ENCODE measurements around the gene LAMC1. TPM values are rescaled to one million over a fixed set of nuclear protein-coding genes. Genes with fewer than 3 reads are reported as not detected.
"Not testable (repeated sequence)": the region's sequence is repeated elsewhere in the genome, so short reads cannot be mapped to it uniquely, and the experiment has no call there.

LAMC1 gene
- total RNA-seq, 2 experiments from 2014 or later: not detected

DNA sequence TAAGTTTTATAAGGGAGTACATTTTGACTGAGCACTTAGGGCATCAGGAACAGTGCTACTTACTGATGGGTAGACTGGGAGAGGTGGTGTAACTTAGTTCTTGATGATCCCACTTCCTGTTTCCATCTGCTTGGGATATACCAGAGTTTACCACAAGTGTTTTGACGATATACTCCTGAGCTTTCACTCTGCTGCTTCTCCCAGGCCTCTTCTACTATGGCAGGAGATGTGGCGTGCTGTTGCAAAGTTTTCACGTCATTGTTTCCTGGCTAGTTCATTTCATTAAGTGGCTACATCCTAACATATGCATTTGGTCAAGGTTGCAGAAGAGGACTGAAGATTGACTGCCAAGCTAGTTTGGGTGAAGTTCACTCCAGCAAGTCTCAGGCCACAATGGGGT, 121.5 kb downstream of the LAMC1 start:
- Mint-ChIP-seq H3K4me3 (no peak overlapping the region), H3K27me3 (peaks cover 16% of the 10 kb centered on the region), H3K4me1 (no peaks in the 10 kb centered on the region), H3K36me3 (ENCODE audit: low read depth) (no peaks in the 10 kb centered on the region), H3K9me3 (no peaks in the 10 kb centered on the region), H3K27ac (no peak overlapping the region)
- DNase-seq: no peak
- POLR2A ChIA-PET: no interaction called here
- CTCF ChIA-PET: interaction anchor here (1.0 kb wide), 1 partner anchor 45 kb away, joined by 3 read pairs; no protein-coding TSS in a partner anchor

DNA sequence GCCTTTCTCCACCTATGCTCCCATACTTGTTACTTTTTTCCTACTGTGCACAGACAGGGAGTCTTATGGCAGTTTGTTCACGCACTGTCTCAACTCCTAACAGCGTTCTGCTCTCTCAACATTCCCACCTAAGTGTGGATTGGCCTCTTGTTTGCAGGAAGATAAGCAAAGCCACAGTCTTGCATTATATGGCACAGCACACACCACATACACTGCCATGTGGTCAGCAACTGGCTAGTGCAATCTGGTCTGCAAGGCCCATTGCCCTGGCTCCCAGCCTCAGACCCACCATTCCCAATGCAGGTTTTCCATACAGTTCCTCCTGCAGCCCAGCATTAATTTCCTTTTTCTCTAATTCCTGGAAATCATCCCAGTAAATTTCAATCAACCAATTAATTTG, 124.5 kb downstream of the LAMC1 start:
- Mint-ChIP-seq H3K4me1 (no peaks in the 10 kb centered on the region), H3K27me3 (peaks cover 13% of the 10 kb centered on the region), H3K36me3 (ENCODE audit: low read depth) (no peaks in the 10 kb centered on the region), H3K4me3 (no peak overlapping the region), H3K27ac (no peak overlapping the region), H3K9me3 (no peaks in the 10 kb centered on the region)
- no peak for DNase-seq
- POLR2A ChIA-PET: no interaction called here
- CTCF ChIA-PET: no interaction called here

DNA sequence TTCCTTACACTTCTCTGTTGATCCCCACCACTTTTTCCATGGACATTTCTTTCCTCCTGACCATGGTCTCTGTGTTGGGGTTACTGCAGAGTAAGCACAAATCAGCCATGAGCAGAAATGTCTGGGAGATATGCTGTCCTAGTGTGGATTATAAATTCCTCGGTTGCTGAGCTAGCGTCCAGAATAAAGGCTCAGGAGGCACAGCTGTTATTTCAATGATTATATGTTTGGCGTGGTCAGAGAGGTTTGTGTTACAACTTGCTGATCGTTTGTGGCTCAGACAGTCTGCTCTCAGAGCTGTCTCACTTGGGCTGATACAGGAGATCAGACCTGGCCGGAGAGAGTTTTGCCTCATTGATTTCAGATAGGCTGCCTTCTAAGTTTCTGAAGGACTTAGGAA, 125.4 kb downstream of the LAMC1 start:
- DNase-seq: no peak
- POLR2A ChIA-PET: no interaction called here
- Mint-ChIP-seq H3K4me3 (no peak overlapping the region), H3K27me3 (peaks cover 10% of the 10 kb centered on the region), H3K27ac (no peak overlapping the region), H3K9me3 (no peaks in the 10 kb centered on the region), H3K4me1 (no peaks in the 10 kb centered on the region), H3K36me3 (ENCODE audit: low read depth) (no peaks in the 10 kb centered on the region)
- CTCF ChIA-PET: interaction anchor here (0.7 kb wide), 1 partner anchor 59 kb away, joined by 4 read pairs; no protein-coding TSS in a partner anchor

DNA sequence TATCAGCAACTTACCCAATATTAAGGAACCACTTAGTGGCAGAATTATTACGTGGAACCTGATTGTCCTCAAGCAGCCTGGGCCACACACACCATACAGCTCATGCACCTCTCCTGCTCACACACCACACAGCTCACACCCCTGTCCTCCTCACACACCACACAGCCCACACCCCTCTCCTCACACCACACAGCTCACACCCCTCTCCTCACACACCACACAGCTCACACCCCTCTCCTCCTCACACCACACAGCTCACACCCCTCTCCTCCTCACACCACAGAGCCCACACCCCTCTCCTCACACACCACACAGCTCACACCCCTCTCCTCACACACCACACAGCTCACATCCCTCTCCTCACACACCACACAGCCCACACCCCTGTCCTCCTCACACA, 126.1 kb downstream of the LAMC1 start:
- ChIA-PET POLR2A (no interaction called here), CTCF (interaction anchor here (0.7 kb wide), 1 partner anchor 59 kb away, joined by 4 read pairs; no protein-coding TSS in a partner anchor)
- Mint-ChIP-seq H3K36me3 (ENCODE audit: low read depth) (no peaks in the 10 kb centered on the region), H3K4me3 (no peak overlapping the region), H3K4me1 (no peaks in the 10 kb centered on the region), H3K27me3 (peaks cover 9% of the 10 kb centered on the region), H3K27ac (no peak overlapping the region), H3K9me3 (no peaks in the 10 kb centered on the region)
- DNase-seq: no peak

DNA sequence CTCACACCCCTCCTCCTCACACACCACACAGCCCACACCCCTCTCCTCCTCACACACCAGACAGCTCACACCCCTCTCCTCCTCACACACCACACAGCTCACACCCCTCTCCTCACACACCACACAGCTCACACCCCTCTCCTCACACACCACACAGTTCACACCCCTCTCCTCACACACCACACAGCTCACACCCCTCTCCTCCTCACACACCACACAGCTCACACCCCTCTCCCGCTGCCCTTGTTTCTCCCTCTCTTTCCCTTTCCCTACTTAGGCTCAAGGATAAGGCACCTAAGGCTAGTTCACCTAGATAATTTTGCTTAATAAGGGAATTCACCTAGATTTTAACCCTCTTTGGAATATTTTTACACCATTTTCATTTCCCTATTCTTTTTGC, 126.8 kb downstream of the LAMC1 start:
- CTCF ChIA-PET; H3K27me3 Mint-ChIP-seq; H3K36me3 Mint-ChIP-seq (ENCODE audit: low read depth); H3K27ac Mint-ChIP-seq; H3K4me1 Mint-ChIP-seq; H3K9me3 Mint-ChIP-seq; H3K4me3 Mint-ChIP-seq; POLR2A ChIA-PET; DNase-seq: not testable (repeated sequence)

DNA sequence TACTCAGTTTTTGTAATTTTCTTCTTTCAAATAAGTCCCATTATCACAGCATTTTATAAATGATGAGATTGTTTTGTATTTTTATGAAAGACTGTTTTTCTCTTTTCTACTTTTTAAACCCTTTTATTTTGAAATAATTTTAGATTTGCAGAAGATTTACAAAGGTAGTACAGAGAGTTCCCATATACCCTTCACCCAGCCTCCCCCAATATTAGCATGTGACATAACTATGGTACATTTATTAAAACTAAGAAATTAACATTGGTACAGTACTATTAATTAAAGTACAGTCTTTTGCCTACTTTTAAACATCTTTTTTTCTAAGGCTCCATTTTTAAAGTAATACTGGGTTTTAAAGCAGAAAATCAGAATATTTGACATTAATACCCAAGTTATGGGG, 127.2 kb downstream of the LAMC1 start:
- H3K36me3 Mint-ChIP-seq (ENCODE audit: low read depth): no peaks in the 10 kb centered on the region
- no peak for DNase-seq
- no peaks in the 10 kb centered on the region for H3K4me1 Mint-ChIP-seq
- H3K4me3 Mint-ChIP-seq: no peak overlapping the region
- ChIA-PET POLR2A (no interaction called here), CTCF (no interaction called here)
- no peak overlapping the region for H3K27ac Mint-ChIP-seq
- no peaks in the 10 kb centered on the region for H3K9me3 Mint-ChIP-seq
- peaks cover 4% of the 10 kb centered on the region for H3K27me3 Mint-ChIP-seq

DNA sequence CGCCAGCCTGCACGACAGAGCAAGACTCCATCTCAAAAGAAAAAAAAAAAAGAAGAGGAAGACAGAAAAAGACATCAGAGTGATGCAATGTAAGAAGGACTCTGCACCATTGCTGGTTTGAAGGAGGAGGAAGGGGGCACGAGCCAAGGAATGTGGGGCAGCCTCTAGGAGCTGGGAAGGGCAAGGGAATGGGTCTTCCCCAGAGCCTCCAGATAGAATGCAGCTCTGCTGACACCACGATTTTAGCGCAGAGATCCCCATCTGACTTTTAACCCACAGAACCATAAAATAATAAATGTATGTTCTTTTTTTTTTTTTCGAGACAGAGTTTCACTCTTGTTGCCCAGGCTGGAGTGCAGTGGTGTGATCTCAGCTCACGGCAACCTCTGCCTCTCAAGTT, 129.0 kb downstream of the LAMC1 start:
- no peak overlapping the region for H3K27ac Mint-ChIP-seq
- DNase-seq: no peak
- H3K4me3 Mint-ChIP-seq: no peak overlapping the region
- ChIA-PET POLR2A (no interaction called here), CTCF (no interaction called here)
- H3K36me3 Mint-ChIP-seq (ENCODE audit: low read depth): no peaks in the 10 kb centered on the region
- peaks cover 4% of the 10 kb centered on the region for H3K27me3 Mint-ChIP-seq
- no peaks in the 10 kb centered on the region for H3K4me1 Mint-ChIP-seq
- H3K9me3 Mint-ChIP-seq: no peaks in the 10 kb centered on the region

DNA sequence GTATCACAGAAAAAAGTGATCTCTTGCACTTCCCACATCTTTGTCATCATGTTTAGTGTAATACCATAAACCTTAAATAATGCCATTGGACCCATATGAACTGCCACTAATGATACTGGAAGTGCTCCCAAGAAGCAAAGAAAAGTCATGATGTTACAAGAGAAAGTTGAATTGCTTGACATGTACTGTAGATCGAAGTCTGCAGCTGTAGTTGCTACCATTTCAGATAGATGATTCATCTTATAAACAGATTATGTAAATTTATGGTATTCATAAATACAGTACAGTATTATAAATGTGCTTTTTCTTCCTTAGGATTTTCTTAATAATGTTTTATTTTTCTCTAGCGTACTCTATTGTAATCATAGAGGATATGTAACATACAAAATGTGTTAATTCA, 132.7 kb downstream of the LAMC1 start:
- no peak overlapping the region for H3K4me3 Mint-ChIP-seq
- H3K27ac Mint-ChIP-seq: no peak overlapping the region
- no peaks in the 10 kb centered on the region for H3K4me1 Mint-ChIP-seq
- CTCF ChIA-PET: no interaction called here
- POLR2A ChIA-PET: no interaction called here
- H3K9me3 Mint-ChIP-seq: no peaks in the 10 kb centered on the region
- H3K27me3 Mint-ChIP-seq: peaks cover 4% of the 10 kb centered on the region
- H3K36me3 Mint-ChIP-seq (ENCODE audit: low read depth): no peaks in the 10 kb centered on the region
- no peak for DNase-seq

DNA sequence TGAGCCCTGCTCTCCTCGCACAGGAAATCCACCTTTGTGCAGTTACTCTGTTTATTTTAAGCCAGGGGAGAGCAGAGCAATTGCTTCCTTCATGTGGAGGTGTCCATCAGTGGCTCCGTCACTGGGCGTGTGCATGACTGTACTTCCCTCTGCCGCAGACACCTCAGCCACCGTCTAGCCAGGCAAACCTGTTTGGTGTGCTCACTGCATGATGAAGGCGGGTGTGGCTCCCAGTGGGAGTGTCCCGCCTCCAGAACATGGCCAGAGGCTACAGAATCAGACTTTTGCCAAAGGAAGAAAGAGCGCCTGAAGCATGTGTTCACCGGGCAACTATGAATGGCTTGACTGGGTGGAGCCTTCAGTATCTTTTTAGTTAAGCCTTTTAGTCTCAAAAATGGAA, 136.7 kb downstream of the LAMC1 start:
- DNase-seq: no peak
- no peaks in the 10 kb centered on the region for H3K36me3 Mint-ChIP-seq (ENCODE audit: low read depth)
- H3K27me3 Mint-ChIP-seq: no peaks in the 10 kb centered on the region
- no peaks in the 10 kb centered on the region for H3K4me1 Mint-ChIP-seq
- no peak overlapping the region for H3K4me3 Mint-ChIP-seq
- ChIA-PET POLR2A (no interaction called here), CTCF (no interaction called here)
- H3K9me3 Mint-ChIP-seq: no peaks in the 10 kb centered on the region
- H3K27ac Mint-ChIP-seq: no peak overlapping the region

DNA sequence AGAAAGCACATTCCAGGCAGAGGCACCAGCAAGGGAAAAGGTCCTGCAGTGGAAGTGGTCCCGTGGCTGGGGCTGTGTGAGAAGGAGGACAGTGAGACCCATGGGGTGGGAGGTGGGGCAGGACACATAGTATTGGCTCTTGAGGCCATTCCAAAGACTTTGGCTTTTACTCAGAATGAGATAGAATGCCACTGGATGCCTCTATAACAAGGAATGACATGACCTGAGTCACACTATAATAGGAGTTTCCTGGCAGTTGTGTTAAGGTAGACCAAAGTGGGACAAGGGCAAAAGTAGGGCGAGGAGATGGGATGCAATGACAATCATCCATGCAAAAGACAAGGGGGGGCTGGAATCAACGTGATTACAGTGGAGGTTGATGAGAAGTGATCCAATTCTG, 138.2 kb downstream of the LAMC1 start:
- ChIA-PET CTCF (no interaction called here), POLR2A (no interaction called here)
- no peaks in the 10 kb centered on the region for H3K9me3 Mint-ChIP-seq
- no peaks in the 10 kb centered on the region for H3K4me1 Mint-ChIP-seq
- H3K27ac Mint-ChIP-seq: no peak overlapping the region
- H3K4me3 Mint-ChIP-seq: no peak overlapping the region
- H3K36me3 Mint-ChIP-seq (ENCODE audit: low read depth): no peaks in the 10 kb centered on the region
- no peak for DNase-seq
- H3K27me3 Mint-ChIP-seq: no peaks in the 10 kb centered on the region

DNA sequence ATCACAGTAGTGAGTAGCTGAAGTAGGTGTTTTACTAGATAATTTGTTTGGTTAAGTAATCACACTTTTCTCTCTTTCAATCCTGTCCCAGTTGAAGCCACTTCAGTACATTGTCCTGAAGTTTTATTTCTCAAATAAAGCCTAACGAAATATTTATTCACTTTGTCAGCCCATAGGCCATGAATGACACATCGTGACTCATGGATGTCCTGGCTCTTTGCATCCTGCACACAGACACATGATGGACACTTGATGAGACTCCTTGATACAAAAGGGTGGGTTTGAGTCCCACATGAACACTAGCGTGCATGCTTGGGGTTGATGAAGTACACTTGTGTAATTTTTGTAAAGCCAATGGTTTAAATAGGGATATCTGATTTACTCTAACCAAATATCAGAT, 140.1 kb downstream of the LAMC1 start:
- H3K36me3 Mint-ChIP-seq (ENCODE audit: low read depth): no peaks in the 10 kb centered on the region

DNA sequence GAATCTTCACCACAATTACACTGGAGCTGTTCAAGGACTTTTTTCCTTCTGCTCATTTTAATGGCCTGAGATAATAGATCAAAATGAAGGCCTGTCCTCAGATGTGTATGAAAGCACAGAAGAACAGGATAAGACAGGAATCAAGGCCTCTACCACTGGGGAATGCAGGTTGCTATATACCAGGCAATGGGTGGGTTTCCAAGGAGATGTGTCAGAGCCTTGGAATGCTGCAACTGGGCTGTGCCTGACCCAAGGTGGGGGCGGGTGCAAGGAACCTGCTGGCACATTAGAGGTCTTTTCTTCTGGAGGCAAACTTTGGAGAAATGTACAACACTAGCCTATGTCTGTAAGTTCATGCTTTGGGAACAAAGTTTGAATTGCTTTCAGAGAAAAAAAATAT, 141.1 kb downstream of the LAMC1 start:
- Mint-ChIP-seq H3K36me3 (ENCODE audit: low read depth) (no peaks in the 10 kb centered on the region), H3K4me1 (no peaks in the 10 kb centered on the region), H3K4me3 (no peak overlapping the region), H3K9me3 (no peaks in the 10 kb centered on the region), H3K27me3 (peaks cover 2% of the 10 kb centered on the region), H3K27ac (no peak overlapping the region)
- DNase-seq: no peak
- ChIA-PET POLR2A (no interaction called here), CTCF (no interaction called here)

More for the DNA sequence above, 140.1 kb downstream of the LAMC1 start:
- no peaks in the 10 kb centered on the region for H3K4me1 Mint-ChIP-seq
- no peak overlapping the region for H3K4me3 Mint-ChIP-seq
- H3K9me3 Mint-ChIP-seq: no peaks in the 10 kb centered on the region
- ChIA-PET POLR2A (no interaction called here), CTCF (no interaction called here)
- no peak overlapping the region for H3K27ac Mint-ChIP-seq
- H3K27me3 Mint-ChIP-seq: peaks cover under 1% of the 10 kb centered on the region
- no peak for DNase-seq

DNA sequence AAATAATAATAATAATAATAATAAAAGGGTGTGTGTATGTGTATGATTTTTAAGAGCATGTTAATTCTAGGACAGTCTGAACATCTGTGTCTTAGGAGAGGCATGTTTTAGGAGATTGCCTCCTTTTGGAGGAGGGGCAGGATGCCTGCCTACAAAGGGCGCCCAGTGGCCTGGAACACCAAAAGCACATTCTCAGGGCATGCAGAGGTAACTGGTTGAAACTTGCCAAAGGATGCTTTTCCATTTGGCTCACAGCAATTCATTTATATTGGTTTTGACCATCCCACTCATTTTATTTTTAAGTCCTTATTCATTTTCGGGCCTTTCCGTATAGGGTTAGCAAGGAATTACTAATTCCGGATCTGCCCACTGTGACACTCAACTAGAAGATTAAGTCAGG, 141.7 kb downstream of the LAMC1 start:
- H3K4me1 Mint-ChIP-seq: no peaks in the 10 kb centered on the region
- DNase-seq: no peak
- H3K27me3 Mint-ChIP-seq: peaks cover 2% of the 10 kb centered on the region
- no peak overlapping the region for H3K27ac Mint-ChIP-seq
- no peak overlapping the region for H3K4me3 Mint-ChIP-seq
- no peaks in the 10 kb centered on the region for H3K9me3 Mint-ChIP-seq
- H3K36me3 Mint-ChIP-seq (ENCODE audit: low read depth): no peaks in the 10 kb centered on the region
- POLR2A ChIA-PET: no interaction called here
- CTCF ChIA-PET: no interaction called here

DNA sequence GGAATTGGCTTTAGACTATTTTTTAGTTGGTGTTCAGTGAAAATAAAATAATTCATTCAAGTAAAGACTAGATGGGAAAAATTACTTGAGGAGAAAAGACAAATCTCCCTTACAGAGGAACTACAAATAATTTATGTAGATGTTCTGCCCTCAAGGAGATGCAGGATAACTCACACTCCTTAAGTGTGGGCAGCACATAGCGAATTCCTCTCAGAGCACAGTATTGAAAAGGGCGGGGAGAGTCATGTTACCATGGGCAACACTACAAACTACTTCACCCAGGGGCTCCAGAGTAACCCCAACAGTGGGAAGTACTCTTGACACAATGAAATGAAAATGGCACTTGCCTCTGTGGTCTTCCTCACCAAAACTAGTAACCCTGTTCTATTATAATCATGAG, 142.2 kb downstream of the LAMC1 start:
- Mint-ChIP-seq H3K27ac (no peak overlapping the region), H3K36me3 (ENCODE audit: low read depth) (no peaks in the 10 kb centered on the region), H3K9me3 (no peaks in the 10 kb centered on the region), H3K4me1 (no peaks in the 10 kb centered on the region), H3K27me3 (peaks cover 2% of the 10 kb centered on the region), H3K4me3 (no peak overlapping the region)
- ChIA-PET POLR2A (no interaction called here), CTCF (no interaction called here)
- no peak for DNase-seq

DNA sequence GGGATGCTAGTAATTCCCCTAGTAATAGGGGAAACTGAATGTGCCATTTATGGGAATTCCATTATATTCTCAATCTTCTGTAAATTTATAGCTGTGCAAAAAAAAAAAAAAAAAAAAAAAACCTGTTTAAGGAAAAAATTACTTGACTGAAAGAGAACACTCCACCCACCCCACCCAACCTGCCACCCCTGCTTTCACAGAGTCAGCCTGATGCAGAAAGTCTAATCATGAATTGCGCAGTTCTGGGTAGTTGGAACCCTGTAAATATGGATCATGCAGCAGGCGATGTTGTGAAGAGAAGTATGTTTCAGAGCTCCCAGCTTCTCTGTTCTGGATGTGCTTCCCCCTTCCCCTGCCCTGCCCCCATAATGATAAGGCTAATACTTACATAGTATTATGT, 143.2 kb downstream of the LAMC1 start:
- CTCF ChIA-PET: interaction anchor here (1.1 kb wide), 1 partner anchor 492 kb away, joined by 3 read pairs; no protein-coding TSS in a partner anchor
- Mint-ChIP-seq H3K4me3 (no peak overlapping the region), H3K36me3 (ENCODE audit: low read depth) (no peaks in the 10 kb centered on the region), H3K27ac (no peak overlapping the region), H3K9me3 (no peaks in the 10 kb centered on the region), H3K27me3 (peaks cover 2% of the 10 kb centered on the region), H3K4me1 (no peaks in the 10 kb centered on the region)
- POLR2A ChIA-PET: no interaction called here
- no peak for DNase-seq
